Liver (tissue), 9 donors: ENCODE measurements around the gene NYAP2. TPM values are rescaled to one million over a fixed set of nuclear protein-coding genes. Genes with fewer than 3 reads are reported as not detected.

ENCODE experiments used
- DNase-seq: peaks from one replicate; pipeline ENCODE4 v3.0.0-alpha.2; 2017; ENCODE audit warnings: low spot score
- H3K27ac ChIP-seq, 2 donors: one replicate each; pipeline ENCODE4 v1.7.0; 2013; ENCODE audit warnings: inconsistent platforms in 2 of 2, low read length in 2 of 2, control low read depth in 1 of 2, low read depth in 1 of 2, mild to moderate bottlenecking in 1 of 2
- H3K27me3 ChIP-seq, 4 donors: one replicate each; pipeline versions ENCODE4 v1.6.1 to v1.7.0; 2013; ENCODE audit warnings: low read length in 3 of 4, inconsistent platforms in 1 of 4, mild to moderate bottlenecking in 1 of 4, moderate library complexity in 1 of 4; ENCODE audit not compliant: control insufficient read depth in 4 of 4, insufficient read depth in 4 of 4
- H3K36me3 ChIP-seq, 4 donors: one replicate each; pipeline versions ENCODE4 v1.6.1 to v1.7.0; 2013; ENCODE audit warnings: low read length in 3 of 4, mild to moderate bottlenecking in 3 of 4, low read depth in 1 of 4, moderate library complexity in 1 of 4; ENCODE audit not compliant: control insufficient read depth in 4 of 4, insufficient read depth in 3 of 4
- H3K4me1 ChIP-seq, 4 donors: one replicate each; pipeline versions ENCODE4 v1.6.1 to v1.7.0; 2013; ENCODE audit warnings: low read length in 3 of 4, mild to moderate bottlenecking in 3 of 4, moderate library complexity in 1 of 4; ENCODE audit not compliant: control insufficient read depth in 4 of 4, insufficient read depth in 4 of 4
- H3K4me3 ChIP-seq, 3 donors: one replicate each; pipeline versions ENCODE4 v1.6.1 to v1.7.0; 2013; ENCODE audit warnings: low read length in 3 of 3, control low read depth in 1 of 3, low read depth in 1 of 3, mild to moderate bottlenecking in 1 of 3
- H3K9ac ChIP-seq, 2 donors: one replicate each; pipeline ENCODE4 v1.7.0; 2013; ENCODE audit warnings: low read length in 2 of 2, mild to moderate bottlenecking in 2 of 2, moderate library complexity in 2 of 2, control low read depth in 1 of 2, low read depth in 1 of 2
- H3K9me3 ChIP-seq, 4 donors: one replicate each; pipeline versions ENCODE4 v1.6.1 to v1.7.0; 2013; ENCODE audit warnings: low read length in 3 of 4; ENCODE audit not compliant: control insufficient read depth in 4 of 4
- ATF3 ChIP-seq: IDR thresholded peaks from 2 replicates; pipeline ENCODE4 v1.6.1; 2016; ENCODE audit warnings: antibody characterized with exemption
- EGR1 ChIP-seq, 2 donors: IDR thresholded peaks; 2 replicates each; pipeline ENCODE4 v1.6.1; 2016 to 2018; ENCODE audit warnings: antibody characterized with exemption in 2 of 2, low read depth in 2 of 2
- FOXA1 ChIP-seq: IDR thresholded peaks from 2 replicates; pipeline ENCODE4 v1.6.1; 2016; ENCODE audit warnings: antibody characterized with exemption
- FOXA2 ChIP-seq: IDR thresholded peaks from 2 replicates; pipeline ENCODE4 v1.6.1; 2016; ENCODE audit warnings: antibody characterized with exemption
- HNF4A ChIP-seq, 2 donors: conservative IDR thresholded peaks; 2 replicates each; pipeline ENCODE4 v1.6.1; 2016; ENCODE audit warnings: antibody characterized with exemption in 2 of 2, mild to moderate bottlenecking in 2 of 2
- HNF4G ChIP-seq: IDR thresholded peaks from 2 replicates; pipeline ENCODE4 v1.6.1; 2016; ENCODE audit warnings: antibody characterized with exemption
- RAD21 ChIP-seq, 2 donors: IDR thresholded peaks; 2 replicates each; pipeline ENCODE4 v1.6.1; 2016; ENCODE audit warnings: antibody characterized with exemption in 2 of 2, mild to moderate bottlenecking in 2 of 2
- REST ChIP-seq: IDR thresholded peaks from 2 replicates; pipeline ENCODE4 v1.6.1; 2016; ENCODE audit warnings: antibody characterized with exemption, mild to moderate bottlenecking
- RXRA ChIP-seq, 2 donors: IDR thresholded peaks; 2 replicates each; pipeline ENCODE4 v1.6.1; 2017 to 2018; ENCODE audit warnings: antibody characterized with exemption in 2 of 2, mild to moderate bottlenecking in 1 of 2
- TAF1 ChIP-seq: conservative IDR thresholded peaks from 2 replicates; pipeline ENCODE4 v1.6.1; 2016; ENCODE audit warnings: antibody characterized with exemption, mild to moderate bottlenecking
- ZBTB33 ChIP-seq: IDR thresholded peaks from 2 replicates; pipeline ENCODE4 v1.6.1; 2016; ENCODE audit warnings: antibody characterized with exemption
- WGBS: extraction: QIAGEN DNeasy Blood & Tissue Kit; methylation state at CpG from one replicate; pipeline ENCODE4 v1.1.7; 2013; 5-methylcytosine and 5-hydroxymethylcytosine counted together
- polyA plus RNA-seq, 2 donors: library from polyadenylated mRNA; stranded (reverse) in 1 of 2; unstranded in 1 of 2; fragments of 200-250 nt in 1 of 2; fragments of >200 nt in 1 of 2; fragmentation: Nextera tagmentation in 1 of 2; extraction: Ambion mirVana in 1 of 2; gene quantifications; one replicate each; pipeline versions ENCODE4 v1.2.1 to v1.2.3, GENCODE V29; 2013 to 2015
- total RNA-seq, 2 donors: library from RNA; depleted of rRNA; stranded (reverse); fragments of >200 nt; gene quantifications; one replicate each; pipeline ENCODE4 v1.2.3, GENCODE V29; 2014
- donor health status: healthy.
- donor health status: healthy.
- donor health status: healthy.
- donor health status: healthy.
- donor health status: healthy.

NYAP2 gene
- total and polyA plus RNA-seq, 4 donors: not detected

DNA sequence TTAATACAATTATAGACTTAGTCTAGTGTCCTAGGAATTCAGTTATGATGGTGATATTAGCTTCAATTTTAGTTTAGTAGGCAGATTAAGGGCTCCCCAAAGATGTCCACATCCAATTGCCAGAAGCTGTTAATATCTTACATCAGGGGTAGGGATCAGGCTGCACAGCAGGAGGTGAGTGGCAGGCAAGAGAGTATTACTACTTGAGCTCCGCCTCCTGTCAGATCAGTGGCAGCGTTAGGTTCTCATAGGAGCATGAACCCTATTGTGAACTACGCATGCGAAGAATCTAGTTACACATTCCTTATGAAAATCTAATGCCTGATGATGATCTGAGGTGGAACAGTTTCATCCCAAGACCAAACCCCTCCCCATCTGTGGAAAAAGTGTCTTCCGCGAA is 54.9 kb downstream of the NYAP2 start (continued):
- TF ChIP-seq RAD21 (IDR thresholded peaks at IDR 0.05) (no peak), REST (no peak), HNF4G (no peak), EGR1 (IDR thresholded peaks at IDR 0.05; ENCODE audit: low read depth in 2 of 2) (no peak)

DNA sequence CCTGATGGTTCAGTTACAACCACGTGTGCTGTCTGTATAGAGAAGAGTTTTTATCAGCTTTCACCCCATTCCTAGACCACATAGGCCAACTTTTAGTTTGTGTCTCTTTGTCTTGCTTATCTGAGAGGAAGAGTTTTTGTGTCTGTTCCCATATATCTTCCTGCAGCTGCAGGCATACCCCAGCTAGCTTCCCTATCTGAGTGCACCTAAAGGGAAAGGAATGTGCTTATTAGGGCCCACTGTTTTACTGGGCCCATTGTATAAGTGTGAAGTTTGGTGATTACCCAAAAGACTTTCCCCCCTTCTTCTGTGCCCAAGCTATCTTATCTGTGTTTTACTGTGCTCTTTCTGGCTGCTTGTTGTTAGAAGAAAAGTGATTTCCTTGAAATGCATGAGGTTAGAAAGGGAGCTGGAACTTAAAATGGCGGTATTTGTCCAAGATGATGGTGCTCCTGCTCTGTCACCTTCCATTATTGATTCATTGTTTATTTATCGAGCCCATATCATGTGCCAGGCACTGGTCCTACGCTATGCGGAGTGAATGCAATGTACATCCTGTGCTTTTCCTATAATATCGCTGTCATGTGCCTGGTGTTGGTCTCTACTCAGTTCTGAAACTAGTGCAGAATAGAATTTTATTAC is 57.2 kb downstream of the NYAP2 start:
- H3K4me3 ChIP-seq: no peak overlapping the region
- TF ChIP-seq RAD21 (IDR thresholded peaks at IDR 0.05) (no peak), ZBTB33 (no peak), ATF3 (no peak), TAF1 (no peak), FOXA2 (no peak), HNF4G (no peak)
- H3K4me1 ChIP-seq: no peaks in the 10 kb centered on the region
- DNase-seq: no peak
- WGBS: 61% methylated on average over 6 of the region's 6 CpGs
- H3K27ac ChIP-seq: no peak overlapping the region
- no peaks in the 10 kb centered on the region for H3K9me3 ChIP-seq
- H3K36me3 ChIP-seq: no peaks in the 10 kb centered on the region
- H3K27me3 ChIP-seq: peaks cover 0 to 6% (median 0%) of the 10 kb centered on the region in 4 donors
- no peak overlapping the region for H3K9ac ChIP-seq

DNA sequence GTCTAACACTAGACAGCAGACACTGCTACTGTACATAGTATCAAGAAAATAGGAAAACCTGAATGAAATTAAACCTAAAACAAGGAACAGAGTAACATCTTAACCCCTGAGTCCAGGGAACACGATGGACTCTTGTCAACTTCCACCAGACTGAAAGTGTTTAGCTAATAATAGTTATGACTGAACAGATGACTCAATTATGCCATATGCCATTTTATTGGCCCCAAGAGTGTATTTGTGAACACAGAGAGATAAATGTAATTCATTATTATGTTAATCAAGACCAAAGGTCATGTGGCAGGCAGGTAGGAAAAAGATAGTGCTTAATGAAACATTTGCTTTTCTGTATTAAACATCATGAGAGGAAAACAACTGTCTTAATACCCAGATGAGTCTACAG is 58.0 kb downstream of the NYAP2 start:
- Histone ChIP-seq H3K27me3 (peaks cover 0 to 6% (median 0%) of the 10 kb centered on the region in 4 donors), H3K27ac (no peak overlapping the region), H3K4me3 (no peak overlapping the region), H3K9ac (no peak overlapping the region), H3K9me3 (no peaks in the 10 kb centered on the region), H3K36me3 (no peaks in the 10 kb centered on the region), H3K4me1 (no peaks in the 10 kb centered on the region)
- 55% methylated on average over 1 of the region's 1 CpG for WGBS
- TF ChIP-seq EGR1 (IDR thresholded peaks at IDR 0.05; ENCODE audit: low read depth in 2 of 2) (no peak), REST (no peak), RXRA (IDR thresholded peaks at IDR 0.05) (no peak), HNF4A (conservative IDR thresholded peaks at IDR 0.05) (no peak), FOXA1 (no peak), RAD21 (IDR thresholded peaks at IDR 0.05) (no peak)
- DNase-seq: no peak
